HL-60 (cell line): Measurements from ENCODE around the gene ACTA1.

Source experiments
- DNase-seq, 2 experiments: peaks; one replicate each; pipeline ENCODE4 v3.0.0-alpha.2; 2010 to 2020; ENCODE audit warnings: low read depth in 1 of 2, low spot score in 1 of 2
- H3K27ac ChIP-seq: fragments of 250-450 bp; sonication (Bioruptor Pico); replicated peaks from 2 replicates; pipeline ENCODE4 v1.5.1; 2020; ENCODE audit warnings: mild to moderate bottlenecking, moderate library complexity
- H3K27me3 ChIP-seq: fragments of 250-450 bp; sonication (Bioruptor Pico); 2 replicates; pipeline ENCODE4 v1.5.1; 2021; ENCODE audit warnings: mild to moderate bottlenecking, moderate library complexity; ENCODE audit not compliant: insufficient read depth, poor library complexity, severe bottlenecking
- H3K4me3 ChIP-seq: replicated peaks from 2 replicates; pipeline ENCODE4 v1.5.1; 2011; ENCODE audit warnings: mild to moderate bottlenecking, control low read depth, low read length; ENCODE audit not compliant: insufficient read depth
- GABPA ChIP-seq: IDR thresholded peaks from 2 replicates; pipeline ENCODE4 v1.6.1; 2012; ENCODE audit warnings: low read depth
- POLR2AphosphoS5 ChIP-seq: IDR thresholded peaks from 2 replicates; pipeline ENCODE4 v1.6.1; 2012; ENCODE audit warnings: low read depth
- SPI1 ChIP-seq: IDR thresholded peaks from 2 replicates; pipeline ENCODE4 v1.6.1; 2012; ENCODE audit warnings: low read depth, mild to moderate bottlenecking, borderline replicate concordance
- TF ChIP-seq, protein P1 (sequence below): IDR thresholded peaks from one replicate; pipeline ENCODE4 v1.5.1; 2011; ENCODE audit warnings: low read length, control low read depth, inconsistent platforms; ENCODE audit not compliant: insufficient read depth
- TF ChIP-seq, protein P2 (sequence below): IDR thresholded peaks from 2 replicates; pipeline ENCODE4 v1.6.1; 2012; ENCODE audit warnings: low read depth; ENCODE audit not compliant: insufficient replicate concordance

ACTA1 gene

DNA sequence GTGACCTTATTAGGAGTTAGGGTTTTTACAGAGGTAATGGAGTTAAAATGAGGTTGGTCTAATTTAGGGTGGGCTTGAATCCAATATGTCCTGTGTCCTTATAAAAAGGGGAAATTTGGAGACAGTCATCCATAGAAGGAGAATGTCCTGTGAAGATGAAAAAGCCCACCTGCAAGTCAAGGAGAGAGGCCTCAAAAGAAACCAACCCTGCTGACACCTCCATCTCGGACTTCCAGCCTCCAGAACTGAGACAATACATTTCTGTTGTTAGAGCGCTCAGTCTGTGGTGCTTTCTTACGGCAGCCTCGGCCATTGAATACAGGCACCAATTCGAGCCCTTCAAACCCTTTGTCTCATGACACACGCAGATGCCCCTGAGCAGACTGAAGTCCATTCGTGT, 43.8 kb downstream of the ACTA1 start:
- DNase-seq: no peak
- TF ChIP-seq POLR2AphosphoS5 (no peak), GABPA (no peak), SPI1 (no peak)
- TF ChIP-seq, protein P1, sequence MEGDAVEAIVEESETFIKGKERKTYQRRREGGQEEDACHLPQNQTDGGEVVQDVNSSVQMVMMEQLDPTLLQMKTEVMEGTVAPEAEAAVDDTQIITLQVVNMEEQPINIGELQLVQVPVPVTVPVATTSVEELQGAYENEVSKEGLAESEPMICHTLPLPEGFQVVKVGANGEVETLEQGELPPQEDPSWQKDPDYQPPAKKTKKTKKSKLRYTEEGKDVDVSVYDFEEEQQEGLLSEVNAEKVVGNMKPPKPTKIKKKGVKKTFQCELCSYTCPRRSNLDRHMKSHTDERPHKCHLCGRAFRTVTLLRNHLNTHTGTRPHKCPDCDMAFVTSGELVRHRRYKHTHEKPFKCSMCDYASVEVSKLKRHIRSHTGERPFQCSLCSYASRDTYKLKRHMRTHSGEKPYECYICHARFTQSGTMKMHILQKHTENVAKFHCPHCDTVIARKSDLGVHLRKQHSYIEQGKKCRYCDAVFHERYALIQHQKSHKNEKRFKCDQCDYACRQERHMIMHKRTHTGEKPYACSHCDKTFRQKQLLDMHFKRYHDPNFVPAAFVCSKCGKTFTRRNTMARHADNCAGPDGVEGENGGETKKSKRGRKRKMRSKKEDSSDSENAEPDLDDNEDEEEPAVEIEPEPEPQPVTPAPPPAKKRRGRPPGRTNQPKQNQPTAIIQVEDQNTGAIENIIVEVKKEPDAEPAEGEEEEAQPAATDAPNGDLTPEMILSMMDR: no peak
- TF ChIP-seq, protein P2, sequence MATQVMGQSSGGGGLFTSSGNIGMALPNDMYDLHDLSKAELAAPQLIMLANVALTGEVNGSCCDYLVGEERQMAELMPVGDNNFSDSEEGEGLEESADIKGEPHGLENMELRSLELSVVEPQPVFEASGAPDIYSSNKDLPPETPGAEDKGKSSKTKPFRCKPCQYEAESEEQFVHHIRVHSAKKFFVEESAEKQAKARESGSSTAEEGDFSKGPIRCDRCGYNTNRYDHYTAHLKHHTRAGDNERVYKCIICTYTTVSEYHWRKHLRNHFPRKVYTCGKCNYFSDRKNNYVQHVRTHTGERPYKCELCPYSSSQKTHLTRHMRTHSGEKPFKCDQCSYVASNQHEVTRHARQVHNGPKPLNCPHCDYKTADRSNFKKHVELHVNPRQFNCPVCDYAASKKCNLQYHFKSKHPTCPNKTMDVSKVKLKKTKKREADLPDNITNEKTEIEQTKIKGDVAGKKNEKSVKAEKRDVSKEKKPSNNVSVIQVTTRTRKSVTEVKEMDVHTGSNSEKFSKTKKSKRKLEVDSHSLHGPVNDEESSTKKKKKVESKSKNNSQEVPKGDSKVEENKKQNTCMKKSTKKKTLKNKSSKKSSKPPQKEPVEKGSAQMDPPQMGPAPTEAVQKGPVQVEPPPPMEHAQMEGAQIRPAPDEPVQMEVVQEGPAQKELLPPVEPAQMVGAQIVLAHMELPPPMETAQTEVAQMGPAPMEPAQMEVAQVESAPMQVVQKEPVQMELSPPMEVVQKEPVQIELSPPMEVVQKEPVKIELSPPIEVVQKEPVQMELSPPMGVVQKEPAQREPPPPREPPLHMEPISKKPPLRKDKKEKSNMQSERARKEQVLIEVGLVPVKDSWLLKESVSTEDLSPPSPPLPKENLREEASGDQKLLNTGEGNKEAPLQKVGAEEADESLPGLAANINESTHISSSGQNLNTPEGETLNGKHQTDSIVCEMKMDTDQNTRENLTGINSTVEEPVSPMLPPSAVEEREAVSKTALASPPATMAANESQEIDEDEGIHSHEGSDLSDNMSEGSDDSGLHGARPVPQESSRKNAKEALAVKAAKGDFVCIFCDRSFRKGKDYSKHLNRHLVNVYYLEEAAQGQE: no peak
- Histone ChIP-seq H3K27me3 (no peaks in the 10 kb centered on the region), H3K27ac (no peak overlapping the region), H3K4me3 (no peak overlapping the region)

DNA sequence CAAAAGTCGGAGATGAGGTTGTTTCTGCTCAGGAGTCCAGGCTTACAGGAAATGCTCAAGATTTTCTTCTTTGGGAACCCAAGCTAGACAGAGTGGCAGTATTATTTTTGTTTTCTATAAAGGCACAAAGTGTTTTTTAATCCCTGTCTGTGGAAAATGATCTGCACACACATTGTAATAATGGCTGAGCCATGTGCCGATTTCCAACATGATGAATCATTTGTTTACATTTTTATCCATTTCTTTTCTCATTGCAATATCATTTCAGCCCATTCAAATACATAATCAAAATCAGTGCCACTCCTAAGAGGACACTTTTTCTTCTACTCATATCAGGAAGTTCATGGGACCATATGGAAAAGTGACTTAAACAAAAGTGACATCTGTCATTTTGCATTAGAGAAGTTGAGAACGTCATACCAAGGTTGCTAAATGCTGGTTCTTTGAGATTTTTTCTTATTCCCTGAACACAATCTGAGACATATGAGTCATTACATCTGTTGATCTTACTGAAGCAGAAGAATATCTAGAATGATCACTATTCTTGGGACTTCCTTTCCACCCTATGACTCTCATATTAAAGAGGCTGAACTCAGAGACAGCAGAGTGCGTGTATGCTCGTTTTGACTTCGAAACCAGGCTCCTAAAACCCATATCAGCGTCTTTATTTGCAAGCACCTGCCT, 44.9 kb downstream of the ACTA1 start:
- DNase-seq: no peak
- no peaks in the 10 kb centered on the region for H3K27me3 ChIP-seq
- H3K27ac ChIP-seq: no peak overlapping the region
- TF ChIP-seq, protein P1: no peak
- TF ChIP-seq GABPA (no peak), POLR2AphosphoS5 (no peak), SPI1 (no peak)
- TF ChIP-seq, protein P2: no peak
- H3K4me3 ChIP-seq: no peak overlapping the region

DNA sequence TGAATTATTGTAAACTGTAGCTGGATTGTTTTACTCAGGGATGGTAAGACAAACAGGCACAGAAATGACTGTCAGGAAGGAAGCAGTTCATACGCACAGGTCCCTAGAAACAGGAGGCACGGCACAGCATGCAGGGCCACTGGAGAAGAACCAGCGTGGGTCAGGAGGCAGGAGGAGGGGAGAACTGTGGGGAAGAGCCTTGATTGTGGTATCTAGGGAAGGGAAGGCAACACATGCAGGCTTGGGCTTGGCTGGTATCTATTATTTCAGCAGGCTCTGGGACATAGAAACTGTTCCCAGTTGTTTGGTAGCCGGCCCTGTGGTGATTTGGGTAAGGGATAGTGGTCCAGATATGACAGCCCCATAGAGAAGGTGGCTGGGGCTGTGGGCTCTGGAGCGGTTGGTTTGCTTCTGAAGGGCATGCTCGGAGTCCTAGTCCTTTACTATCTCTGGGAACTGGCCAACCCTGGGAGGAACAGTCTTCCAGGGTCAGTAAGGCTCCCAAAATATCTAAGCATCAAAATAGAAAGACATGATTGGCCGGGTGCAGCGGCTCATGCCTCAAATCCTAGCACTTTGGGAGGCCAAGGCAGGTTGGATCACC, 47.9 kb downstream of the ACTA1 start:
- TF ChIP-seq GABPA (no peak), SPI1 (no peak), POLR2AphosphoS5 (no peak)
- TF ChIP-seq, protein P1: no peak
- TF ChIP-seq, protein P2: no peak
- Histone ChIP-seq H3K27ac (no peak overlapping the region), H3K4me3 (no peak overlapping the region), H3K27me3 (no peaks in the 10 kb centered on the region)
- no peak for DNase-seq
